Stomach (tissue), 9 donors: Measurements from ENCODE around the gene MAN1B1. TPM values are rescaled to one million over a fixed set of nuclear protein-coding genes. Genes with fewer than 3 reads are reported as not detected.

Experiments
- DNase-seq, 2 donors: peaks; one replicate each; pipeline versions ENCODE4 v3.0.0 to v3.0.0-alpha.2; 2013 to 2019
- H3K27ac ChIP-seq, 5 donors: fragments of 200-600 bp in 4 of 5; sonication (generic) in 4 of 5; one replicate each; pipeline ENCODE4 v1.5.1; 2013 to 2019; ENCODE audit warnings: mild to moderate bottlenecking in 1 of 5, moderate library complexity in 1 of 5
- H3K27me3 ChIP-seq, 3 donors: fragments of 200-600 bp; sonication (generic); one replicate each; pipeline ENCODE4 v1.5.1; 2017 to 2019; ENCODE audit warnings: mixed run types in 1 of 3
- H3K36me3 ChIP-seq, 4 donors: fragments of 200-600 bp; sonication (generic); 1 replicate in 3 of 4; 2 replicates in 1 of 4; pipeline ENCODE4 v1.5.1; 2016 to 2019
- H3K4me1 ChIP-seq, 4 donors: fragments of 200-600 bp; sonication (generic); one replicate each; pipeline ENCODE4 v1.5.1; 2016 to 2019
- H3K4me3 ChIP-seq, 4 donors: fragments of 200-600 bp; sonication (generic) in 3 of 4; one replicate each; pipeline ENCODE4 v1.5.1; 2016 to 2019; ENCODE audit warnings: mild to moderate bottlenecking in 1 of 4
- H3K9me3 ChIP-seq, 4 donors: fragments of 200-600 bp; sonication (generic); one replicate each; pipeline ENCODE4 v1.5.1; 2016 to 2019
- EP300 ChIP-seq: sonication (generic); formaldehyde crosslinking; IDR thresholded peaks from one replicate; pipeline ENCODE4 v1.6.1; 2017; ENCODE audit warnings: antibody characterized with exemption
- POLR2A ChIP-seq, 4 donors: fragments of 450-650 bp; IDR thresholded peaks; one replicate each; pipeline ENCODE4 v1.6.1; 2016; ENCODE audit warnings: antibody characterized with exemption in 4 of 4, control low read depth in 2 of 4, mild to moderate bottlenecking in 1 of 4, moderate library complexity in 1 of 4
- POLR2AphosphoS5 ChIP-seq, 3 donors: sonication (generic); formaldehyde crosslinking; IDR thresholded peaks; one replicate each; pipeline ENCODE4 v1.6.1; 2016; ENCODE audit warnings: antibody characterized with exemption in 3 of 3
- WGBS, 5 donors: extraction: QIAGEN DNeasy Blood & Tissue Kit in 3 of 5; methylation state at CpG; one replicate each; pipeline versions ENCODE4 v1.1.5 to v1.1.7; 2013 to 2018; 5-methylcytosine and 5-hydroxymethylcytosine counted together
- intact Hi-C: fragments of 100-400 bp; cut with DNase I; formaldehyde crosslinking; loops from one replicate; pipeline ENCODE4 v1.15.1; 2023; ENCODE audit warnings: low total_unique reads
- polyA plus RNA-seq, 3 donors: library from polyadenylated mRNA; stranded (reverse); fragments of 200-250 nt; gene quantifications; one replicate each; pipeline ENCODE4 v1.2.3, GENCODE V29; 2013
- total RNA-seq, 5 donors: library from RNA; depleted of rRNA; stranded (reverse); fragments of >200 nt; gene quantifications; one replicate each; pipeline versions ENCODE4 v1.1.0 to v1.2.3, GENCODE V29; 2014 to 2016
- TF ChIP-seq, protein P1 (sequence below), 7 experiments: fragments of 450-650 bp in 4 of 7; fragments of 200-600 bp in 3 of 7; sonication (generic) in 3 of 7; IDR thresholded peaks; one replicate each; pipeline ENCODE4 v1.5.1; 2016 to 2019; ENCODE audit warnings: antibody characterized with exemption in 7 of 7, control low read depth in 2 of 7, mild to moderate bottlenecking in 1 of 7
- donor health status: healthy with polysubstance abuse.
- donor health status: Bipolar disorder and iron deficiency.
- donor health status: healthy.

The MAN1B1 gene
- total and polyA plus RNA-seq, 8 donors = 4.7 to 167 (median 39.8) TPM

DNA sequence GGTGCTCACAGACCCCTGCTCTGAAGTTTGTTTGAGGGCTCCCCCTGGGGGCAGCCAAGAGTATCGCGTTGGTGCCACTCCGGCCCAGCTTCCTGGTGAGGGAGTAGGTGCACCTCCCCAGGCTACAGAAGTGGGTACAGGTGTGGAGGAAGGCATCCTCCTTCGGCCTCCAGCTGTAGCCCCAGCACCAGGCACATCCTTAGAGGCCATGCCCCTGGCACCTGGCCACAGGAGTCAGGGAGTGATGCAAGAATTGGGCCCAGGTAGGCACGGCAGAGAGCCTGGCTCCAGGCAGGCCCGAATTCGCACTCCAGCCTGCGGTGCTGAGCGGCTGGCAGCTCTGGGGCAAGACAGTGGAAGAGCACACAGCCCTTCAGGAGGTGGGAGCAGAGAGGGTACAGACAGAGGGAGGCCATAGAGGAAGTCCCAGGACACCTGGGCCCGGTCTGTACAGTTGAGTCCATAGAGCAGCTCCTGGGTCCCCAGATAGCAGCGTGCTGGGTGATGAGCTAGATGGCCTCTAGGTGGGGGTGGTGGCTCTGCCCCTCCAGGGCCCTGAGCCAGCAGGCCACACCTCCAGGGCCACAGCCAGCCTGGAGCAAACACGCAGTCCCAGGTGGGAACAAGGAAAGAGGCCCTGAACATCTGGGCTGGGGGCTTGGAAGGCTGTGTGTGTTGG lies 18.8 kb upstream of the MAN1B1 start:
- peak; percentile 88 to 94 for DNase-seq
- TF ChIP-seq POLR2A (IDR thresholded peaks at IDR 0.05) (no peak), EP300 (no peak), POLR2AphosphoS5 (IDR thresholded peaks at IDR 0.05) (peak in 1 of 3 donors; percentile 44)
- TF ChIP-seq, protein P1, sequence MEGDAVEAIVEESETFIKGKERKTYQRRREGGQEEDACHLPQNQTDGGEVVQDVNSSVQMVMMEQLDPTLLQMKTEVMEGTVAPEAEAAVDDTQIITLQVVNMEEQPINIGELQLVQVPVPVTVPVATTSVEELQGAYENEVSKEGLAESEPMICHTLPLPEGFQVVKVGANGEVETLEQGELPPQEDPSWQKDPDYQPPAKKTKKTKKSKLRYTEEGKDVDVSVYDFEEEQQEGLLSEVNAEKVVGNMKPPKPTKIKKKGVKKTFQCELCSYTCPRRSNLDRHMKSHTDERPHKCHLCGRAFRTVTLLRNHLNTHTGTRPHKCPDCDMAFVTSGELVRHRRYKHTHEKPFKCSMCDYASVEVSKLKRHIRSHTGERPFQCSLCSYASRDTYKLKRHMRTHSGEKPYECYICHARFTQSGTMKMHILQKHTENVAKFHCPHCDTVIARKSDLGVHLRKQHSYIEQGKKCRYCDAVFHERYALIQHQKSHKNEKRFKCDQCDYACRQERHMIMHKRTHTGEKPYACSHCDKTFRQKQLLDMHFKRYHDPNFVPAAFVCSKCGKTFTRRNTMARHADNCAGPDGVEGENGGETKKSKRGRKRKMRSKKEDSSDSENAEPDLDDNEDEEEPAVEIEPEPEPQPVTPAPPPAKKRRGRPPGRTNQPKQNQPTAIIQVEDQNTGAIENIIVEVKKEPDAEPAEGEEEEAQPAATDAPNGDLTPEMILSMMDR (IDR thresholded peaks at IDR 0.05) = peak in 6 of 7 experiments; percentile 44 to 86 (median 80)
- intact Hi-C loops = no loop called here

GRCh38 chr9:137068539-137069507 lies 18.0 kb upstream of the MAN1B1 start:
- intact Hi-C loops = no loop called here
- no peaks in the 10 kb centered on the region for H3K36me3 ChIP-seq
- H3K4me3 ChIP-seq = peak overlapping the region in 2 of 4 donors; percentile 48 to 49

More for the DNA sequence above, 18.8 kb upstream of the MAN1B1 start:
- Histone ChIP-seq H3K27ac (peak overlapping the region in 1 of 5 donors; percentile 32), H3K4me3 (no peak overlapping the region), H3K9me3 (no peaks in the 10 kb centered on the region), H3K27me3 (peaks cover 0 to 32% (median 11%) of the 10 kb centered on the region in 3 donors), H3K36me3 (no peaks in the 10 kb centered on the region), H3K4me1 (peaks cover 21 to 59% (median 39%) of the 10 kb centered on the region in 4 donors)
- 38 to 45% (median 43%) methylated on average over 9 to 12 of the region's 12 CpGs for whole genome bisulfite sequencing, 5 donors

GRCh38 chr9:137069508-137070091 lies 17.2 kb upstream of the MAN1B1 start:
- peaks cover 21 to 54% (median 30%) of the 10 kb centered on the region in 4 donors for H3K4me1 ChIP-seq
- no peaks in the 10 kb centered on the region for H3K36me3 ChIP-seq
- H3K9me3 ChIP-seq = no peaks in the 10 kb centered on the region
- peak overlapping the region; percentile 46 to 53 (median 48) for H3K4me3 ChIP-seq
- peaks cover 0 to 25% (median 11%) of the 10 kb centered on the region in 3 donors for H3K27me3 ChIP-seq
- intact Hi-C loops = no loop called here
- peak overlapping the region in 2 of 5 donors; percentile 81 to 82 for H3K27ac ChIP-seq
- peak in 1 of 2 donors; percentile 56 for DNase-seq
- 2 to 7% (median 4%) methylated on average over 12 to 52 of the region's 52 CpGs for WGBS, 5 donors
- no peak for TF ChIP-seq POLR2A (IDR thresholded peaks at IDR 0.05)
- TF ChIP-seq, protein P1 (IDR thresholded peaks at IDR 0.05) = no peak

More at GRCh38 chr9:137068539-137069507, 18.0 kb upstream of the MAN1B1 start:
- DNase-seq = peak in 1 of 2 donors; percentile 36
- Histone ChIP-seq H3K9me3 (no peaks in the 10 kb centered on the region), H3K27ac (no peak overlapping the region), H3K27me3 (peaks cover 0 to 27% (median 11%) of the 10 kb centered on the region in 3 donors), H3K4me1 (peaks cover 21 to 59% (median 37%) of the 10 kb centered on the region in 4 donors)
- 79 to 86% (median 84%) methylated on average over 9 to 17 of the region's 17 CpGs for WGBS, 5 donors
- TF ChIP-seq EP300 = no peak

GRCh38 chr9:137070201-137070905 lies 16.4 kb upstream of the MAN1B1 start, which contains the start of gene SAPCD2:
SAPCD2 (minus strand) TSS chr9:137070557; CDS start chr9:137070460, 97 bp downstream.
- no peak for TF ChIP-seq EP300
- no peak for TF ChIP-seq POLR2A (IDR thresholded peaks at IDR 0.05)
- no peak for TF ChIP-seq POLR2AphosphoS5 (IDR thresholded peaks at IDR 0.05)
- TF ChIP-seq, protein P1 (IDR thresholded peaks at IDR 0.05) = no peak
- intact Hi-C loops = no loop called here
- Histone ChIP-seq H3K9me3 (no peaks in the 10 kb centered on the region), H3K4me1 (peaks cover 21 to 54% (median 30%) of the 10 kb centered on the region in 4 donors), H3K36me3 (no peaks in the 10 kb centered on the region), H3K4me3 (peak within 1 kb of the TSS; percentile 46 to 53 (median 48)), H3K27ac (peak within 1 kb of the TSS; percentile 79 to 84 (median 82)), H3K27me3 (peaks cover 0 to 25% (median 11%) of the 10 kb centered on the region in 3 donors)
- WGBS, 5 donors = 0 to 1% (median 0%) methylated on average over 36 to 74 of the region's 74 CpGs
- peak; percentile 93 to 96 for DNase-seq
